ENCODE data around the gene NIBAN1. TPM values are rescaled to one million over a fixed set of nuclear protein-coding genes. Genes with fewer than 3 reads are reported as not detected.

The NIBAN1 gene
- polyA plus RNA-seq, 1 donor from 2014 or later: 0.09 TPM

DNA sequence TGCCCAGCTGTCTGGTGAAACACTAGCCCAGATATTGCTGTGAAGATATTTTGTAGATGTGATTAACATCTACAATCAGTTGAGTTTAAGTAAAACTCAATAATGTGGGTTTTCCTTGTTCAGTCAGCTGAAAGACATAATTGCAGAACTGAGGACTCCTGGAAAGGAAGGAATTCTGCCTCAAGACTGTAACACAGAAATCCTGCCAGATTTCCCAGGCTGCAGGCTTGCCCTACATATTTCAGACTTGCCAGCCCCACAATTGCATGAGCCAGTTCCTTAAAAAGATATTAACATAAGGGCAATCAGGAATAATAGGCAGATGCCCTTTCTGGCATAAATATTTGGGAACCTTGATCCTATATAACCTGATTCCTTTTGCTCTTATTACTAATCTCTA, 14.2 kb upstream of the NIBAN1 start:
- Histone ChIP-seq H3K4me3 (ENCODE audit: low read length) (no peak overlapping the region), H3K4me2 (ENCODE audit: low read length) (no peak overlapping the region), H3F3A (ENCODE audit: insufficient read depth, low read length, poor library complexity, severe bottlenecking) (no peaks in the 10 kb centered on the region), H3K9ac (ENCODE audit: low read length) (no peak overlapping the region), H3K27ac (ENCODE audit: low read length) (no peak overlapping the region), H3K36me3 (ENCODE audit: insufficient read depth, low read length) (no peaks in the 10 kb centered on the region), H3K9me2 (ENCODE audit: insufficient read depth, low read length) (no peaks in the 10 kb centered on the region), H3K27me3 (ENCODE audit: insufficient read depth, low read depth, low read length) (no peaks in the 10 kb centered on the region), H3K79me2 (replicated peaks; ENCODE audit: insufficient read depth, low read length) (no peaks in the 10 kb centered on the region), H2AFZ (ENCODE audit: low read depth, low read length) (no peak overlapping the region), H4K20me1 (ENCODE audit: insufficient read depth) (no peaks in the 10 kb centered on the region), H3K9me3 (ENCODE audit: low read length) (no peaks in the 10 kb centered on the region)
- TF ChIP-seq MXI1 (conservative IDR thresholded peaks at IDR 0.05; ENCODE audit: poor library complexity, severe bottlenecking) (no peak), RAD21 (conservative IDR thresholded peaks at IDR 0.05) (no peak), POLR2AphosphoS5 (IDR thresholded peaks at IDR 0.05) (no peak), TAF1 (IDR thresholded peaks at IDR 0.05; ENCODE audit: low read depth) (no peak), EP300 (conservative IDR thresholded peaks at IDR 0.05; ENCODE audit: poor library complexity, severe bottlenecking) (no peak), SMC3 (conservative IDR thresholded peaks at IDR 0.05; ENCODE audit: poor library complexity) (no peak), EZH2 (IDR thresholded peaks at IDR 0.05; ENCODE audit: borderline replicate concordance, insufficient read depth, low read length, poor library complexity, severe bottlenecking) (no peak)
- TF ChIP-seq, protein P1, sequence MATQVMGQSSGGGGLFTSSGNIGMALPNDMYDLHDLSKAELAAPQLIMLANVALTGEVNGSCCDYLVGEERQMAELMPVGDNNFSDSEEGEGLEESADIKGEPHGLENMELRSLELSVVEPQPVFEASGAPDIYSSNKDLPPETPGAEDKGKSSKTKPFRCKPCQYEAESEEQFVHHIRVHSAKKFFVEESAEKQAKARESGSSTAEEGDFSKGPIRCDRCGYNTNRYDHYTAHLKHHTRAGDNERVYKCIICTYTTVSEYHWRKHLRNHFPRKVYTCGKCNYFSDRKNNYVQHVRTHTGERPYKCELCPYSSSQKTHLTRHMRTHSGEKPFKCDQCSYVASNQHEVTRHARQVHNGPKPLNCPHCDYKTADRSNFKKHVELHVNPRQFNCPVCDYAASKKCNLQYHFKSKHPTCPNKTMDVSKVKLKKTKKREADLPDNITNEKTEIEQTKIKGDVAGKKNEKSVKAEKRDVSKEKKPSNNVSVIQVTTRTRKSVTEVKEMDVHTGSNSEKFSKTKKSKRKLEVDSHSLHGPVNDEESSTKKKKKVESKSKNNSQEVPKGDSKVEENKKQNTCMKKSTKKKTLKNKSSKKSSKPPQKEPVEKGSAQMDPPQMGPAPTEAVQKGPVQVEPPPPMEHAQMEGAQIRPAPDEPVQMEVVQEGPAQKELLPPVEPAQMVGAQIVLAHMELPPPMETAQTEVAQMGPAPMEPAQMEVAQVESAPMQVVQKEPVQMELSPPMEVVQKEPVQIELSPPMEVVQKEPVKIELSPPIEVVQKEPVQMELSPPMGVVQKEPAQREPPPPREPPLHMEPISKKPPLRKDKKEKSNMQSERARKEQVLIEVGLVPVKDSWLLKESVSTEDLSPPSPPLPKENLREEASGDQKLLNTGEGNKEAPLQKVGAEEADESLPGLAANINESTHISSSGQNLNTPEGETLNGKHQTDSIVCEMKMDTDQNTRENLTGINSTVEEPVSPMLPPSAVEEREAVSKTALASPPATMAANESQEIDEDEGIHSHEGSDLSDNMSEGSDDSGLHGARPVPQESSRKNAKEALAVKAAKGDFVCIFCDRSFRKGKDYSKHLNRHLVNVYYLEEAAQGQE (IDR thresholded peaks at IDR 0.05; ENCODE audit: borderline replicate concordance): no peak
- TF ChIP-seq, protein P2, sequence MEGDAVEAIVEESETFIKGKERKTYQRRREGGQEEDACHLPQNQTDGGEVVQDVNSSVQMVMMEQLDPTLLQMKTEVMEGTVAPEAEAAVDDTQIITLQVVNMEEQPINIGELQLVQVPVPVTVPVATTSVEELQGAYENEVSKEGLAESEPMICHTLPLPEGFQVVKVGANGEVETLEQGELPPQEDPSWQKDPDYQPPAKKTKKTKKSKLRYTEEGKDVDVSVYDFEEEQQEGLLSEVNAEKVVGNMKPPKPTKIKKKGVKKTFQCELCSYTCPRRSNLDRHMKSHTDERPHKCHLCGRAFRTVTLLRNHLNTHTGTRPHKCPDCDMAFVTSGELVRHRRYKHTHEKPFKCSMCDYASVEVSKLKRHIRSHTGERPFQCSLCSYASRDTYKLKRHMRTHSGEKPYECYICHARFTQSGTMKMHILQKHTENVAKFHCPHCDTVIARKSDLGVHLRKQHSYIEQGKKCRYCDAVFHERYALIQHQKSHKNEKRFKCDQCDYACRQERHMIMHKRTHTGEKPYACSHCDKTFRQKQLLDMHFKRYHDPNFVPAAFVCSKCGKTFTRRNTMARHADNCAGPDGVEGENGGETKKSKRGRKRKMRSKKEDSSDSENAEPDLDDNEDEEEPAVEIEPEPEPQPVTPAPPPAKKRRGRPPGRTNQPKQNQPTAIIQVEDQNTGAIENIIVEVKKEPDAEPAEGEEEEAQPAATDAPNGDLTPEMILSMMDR (IDR thresholded peaks at IDR 0.05; ENCODE audit: poor library complexity, severe bottlenecking): no peak

DNA sequence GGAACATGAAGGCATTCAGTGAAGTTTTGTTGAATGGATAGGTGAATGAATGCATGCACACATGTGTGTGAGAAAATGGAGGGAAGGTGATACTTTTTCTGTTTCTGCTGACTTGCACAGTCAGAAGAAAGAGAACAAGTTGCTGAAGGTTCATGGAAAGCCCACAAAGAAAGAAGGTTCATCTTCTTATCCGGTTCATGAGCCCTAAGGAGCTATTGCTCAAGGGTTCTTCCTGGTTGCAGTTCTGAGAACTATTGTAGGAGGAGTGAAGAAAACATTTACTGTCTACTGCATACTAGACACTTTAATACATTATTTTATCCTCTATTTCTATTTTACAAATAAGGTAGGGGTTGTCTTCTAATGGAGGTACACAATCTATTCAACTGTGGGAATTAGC, 13.4 kb upstream of the NIBAN1 start:
- no peak overlapping the region for H3K4me2 ChIP-seq (ENCODE audit: low read length)
- no peaks in the 10 kb centered on the region for H3F3A ChIP-seq (ENCODE audit: insufficient read depth, low read length, poor library complexity, severe bottlenecking)
- H3K27me3 ChIP-seq (ENCODE audit: insufficient read depth, low read depth, low read length): no peaks in the 10 kb centered on the region
- no peak overlapping the region for H3K27ac ChIP-seq (ENCODE audit: low read length)
- H3K9ac ChIP-seq (ENCODE audit: low read length): no peak overlapping the region
- no peaks in the 10 kb centered on the region for H3K79me2 ChIP-seq (replicated peaks; ENCODE audit: insufficient read depth, low read length)
- H3K4me3 ChIP-seq (ENCODE audit: low read length): no peak overlapping the region
- H3K9me2 ChIP-seq (ENCODE audit: insufficient read depth, low read length): no peaks in the 10 kb centered on the region
- no peaks in the 10 kb centered on the region for H4K20me1 ChIP-seq (ENCODE audit: insufficient read depth)
- TF ChIP-seq MXI1 (conservative IDR thresholded peaks at IDR 0.05; ENCODE audit: poor library complexity, severe bottlenecking) (no peak), TAF1 (IDR thresholded peaks at IDR 0.05; ENCODE audit: low read depth) (no peak), SMC3 (conservative IDR thresholded peaks at IDR 0.05; ENCODE audit: poor library complexity) (no peak), POLR2AphosphoS5 (IDR thresholded peaks at IDR 0.05) (no peak)
- no peaks in the 10 kb centered on the region for H3K36me3 ChIP-seq (ENCODE audit: insufficient read depth, low read length)
- H3K9me3 ChIP-seq (ENCODE audit: low read length): no peaks in the 10 kb centered on the region
- no peak overlapping the region for H2AFZ ChIP-seq (ENCODE audit: low read depth, low read length)

DNA sequence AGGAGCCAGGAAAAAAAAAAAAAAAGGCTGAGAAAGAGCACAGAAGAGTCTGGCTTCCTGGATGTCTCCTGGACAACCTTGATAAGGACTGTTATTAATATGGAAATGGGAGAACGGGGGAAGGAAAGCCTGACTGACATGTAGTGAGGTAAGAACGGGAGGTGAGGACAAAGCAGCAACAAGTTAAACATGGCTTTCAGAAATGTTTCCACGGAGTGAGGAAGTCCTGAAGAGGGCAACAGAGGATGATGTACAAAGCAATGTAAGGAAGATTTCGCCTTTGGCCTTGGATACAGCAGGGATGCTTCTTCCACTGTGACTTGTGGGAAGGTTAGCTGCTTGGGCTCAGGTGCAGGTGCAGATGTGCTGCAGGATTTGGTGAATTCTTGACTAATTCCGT, 11.9 kb upstream of the NIBAN1 start:
- Histone ChIP-seq H3K27ac (ENCODE audit: low read length) (no peak overlapping the region), H3F3A (ENCODE audit: insufficient read depth, low read length, poor library complexity, severe bottlenecking) (no peaks in the 10 kb centered on the region), H3K9me2 (ENCODE audit: insufficient read depth, low read length) (no peaks in the 10 kb centered on the region), H3K36me3 (ENCODE audit: insufficient read depth, low read length) (no peaks in the 10 kb centered on the region), H3K4me3 (ENCODE audit: low read length) (no peak overlapping the region), H3K9me3 (ENCODE audit: low read length) (no peaks in the 10 kb centered on the region), H3K9ac (ENCODE audit: low read length) (no peak overlapping the region), H4K20me1 (ENCODE audit: insufficient read depth) (no peaks in the 10 kb centered on the region), H3K27me3 (ENCODE audit: insufficient read depth, low read depth, low read length) (no peaks in the 10 kb centered on the region), H3K79me2 (replicated peaks; ENCODE audit: insufficient read depth, low read length) (no peaks in the 10 kb centered on the region), H2AFZ (ENCODE audit: low read depth, low read length) (no peak overlapping the region), H3K4me2 (ENCODE audit: low read length) (no peak overlapping the region)
- TF ChIP-seq EP300 (conservative IDR thresholded peaks at IDR 0.05; ENCODE audit: poor library complexity, severe bottlenecking) (no peak), SMC3 (conservative IDR thresholded peaks at IDR 0.05; ENCODE audit: poor library complexity) (no peak), RAD21 (conservative IDR thresholded peaks at IDR 0.05) (no peak), POLR2AphosphoS5 (IDR thresholded peaks at IDR 0.05) (no peak), EZH2 (IDR thresholded peaks at IDR 0.05; ENCODE audit: borderline replicate concordance, insufficient read depth, low read length, poor library complexity, severe bottlenecking) (no peak), TAF1 (IDR thresholded peaks at IDR 0.05; ENCODE audit: low read depth) (no peak), MXI1 (conservative IDR thresholded peaks at IDR 0.05; ENCODE audit: poor library complexity, severe bottlenecking) (no peak)
- TF ChIP-seq, protein P2 (IDR thresholded peaks at IDR 0.05; ENCODE audit: poor library complexity, severe bottlenecking): no peak
- TF ChIP-seq, protein P1 (IDR thresholded peaks at IDR 0.05; ENCODE audit: borderline replicate concordance): no peak

Data from neural cell (in vitro differentiated cells).